ENCODE data around the gene TMEM91. TPM values are rescaled to one million over a fixed set of nuclear protein-coding genes. Genes with fewer than 3 reads are reported as not detected.
"Not testable (repeated sequence)": the region's sequence is repeated elsewhere in the genome, so short reads cannot be mapped to it uniquely, and the experiment has no call there.

Gene TMEM91
- total RNA-seq, 2 donors from 2014 or later = 5.0 to 8.5 TPM

DNA sequence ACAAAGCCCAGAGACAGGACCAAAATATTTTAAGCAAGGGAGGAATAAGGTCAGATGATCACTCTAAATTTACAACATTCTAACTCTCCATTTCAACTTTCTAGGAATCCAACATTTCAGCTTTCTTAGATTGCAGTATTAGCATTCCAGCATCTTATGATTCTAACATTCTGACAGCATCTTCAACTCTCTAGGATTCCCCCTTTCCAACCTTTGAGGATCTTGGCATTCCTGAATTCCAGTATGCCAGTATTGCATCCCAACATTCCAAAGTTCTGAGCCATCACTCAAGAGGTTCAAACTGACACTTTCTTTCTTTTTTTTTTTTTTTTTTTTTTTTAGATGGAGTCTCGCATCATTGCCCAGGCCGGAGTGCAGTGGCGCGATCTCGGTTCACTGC, 36.4 kb upstream of the TMEM91 start:
- Histone ChIP-seq H3K9me3 (no peaks in the 10 kb centered on the region), H3K4me3 (no peak overlapping the region), H3K36me3 (peaks cover 24% of the 10 kb centered on the region), H3K4me1 (no peaks in the 10 kb centered on the region), H3K27me3 (no peaks in the 10 kb centered on the region), H3K27ac (no peak overlapping the region)
- TF ChIP-seq, protein P1, sequence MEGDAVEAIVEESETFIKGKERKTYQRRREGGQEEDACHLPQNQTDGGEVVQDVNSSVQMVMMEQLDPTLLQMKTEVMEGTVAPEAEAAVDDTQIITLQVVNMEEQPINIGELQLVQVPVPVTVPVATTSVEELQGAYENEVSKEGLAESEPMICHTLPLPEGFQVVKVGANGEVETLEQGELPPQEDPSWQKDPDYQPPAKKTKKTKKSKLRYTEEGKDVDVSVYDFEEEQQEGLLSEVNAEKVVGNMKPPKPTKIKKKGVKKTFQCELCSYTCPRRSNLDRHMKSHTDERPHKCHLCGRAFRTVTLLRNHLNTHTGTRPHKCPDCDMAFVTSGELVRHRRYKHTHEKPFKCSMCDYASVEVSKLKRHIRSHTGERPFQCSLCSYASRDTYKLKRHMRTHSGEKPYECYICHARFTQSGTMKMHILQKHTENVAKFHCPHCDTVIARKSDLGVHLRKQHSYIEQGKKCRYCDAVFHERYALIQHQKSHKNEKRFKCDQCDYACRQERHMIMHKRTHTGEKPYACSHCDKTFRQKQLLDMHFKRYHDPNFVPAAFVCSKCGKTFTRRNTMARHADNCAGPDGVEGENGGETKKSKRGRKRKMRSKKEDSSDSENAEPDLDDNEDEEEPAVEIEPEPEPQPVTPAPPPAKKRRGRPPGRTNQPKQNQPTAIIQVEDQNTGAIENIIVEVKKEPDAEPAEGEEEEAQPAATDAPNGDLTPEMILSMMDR (IDR thresholded peaks at IDR 0.05) = no peak
- DNase-seq (ENCODE audit: low spot score) = no peak

DNA sequence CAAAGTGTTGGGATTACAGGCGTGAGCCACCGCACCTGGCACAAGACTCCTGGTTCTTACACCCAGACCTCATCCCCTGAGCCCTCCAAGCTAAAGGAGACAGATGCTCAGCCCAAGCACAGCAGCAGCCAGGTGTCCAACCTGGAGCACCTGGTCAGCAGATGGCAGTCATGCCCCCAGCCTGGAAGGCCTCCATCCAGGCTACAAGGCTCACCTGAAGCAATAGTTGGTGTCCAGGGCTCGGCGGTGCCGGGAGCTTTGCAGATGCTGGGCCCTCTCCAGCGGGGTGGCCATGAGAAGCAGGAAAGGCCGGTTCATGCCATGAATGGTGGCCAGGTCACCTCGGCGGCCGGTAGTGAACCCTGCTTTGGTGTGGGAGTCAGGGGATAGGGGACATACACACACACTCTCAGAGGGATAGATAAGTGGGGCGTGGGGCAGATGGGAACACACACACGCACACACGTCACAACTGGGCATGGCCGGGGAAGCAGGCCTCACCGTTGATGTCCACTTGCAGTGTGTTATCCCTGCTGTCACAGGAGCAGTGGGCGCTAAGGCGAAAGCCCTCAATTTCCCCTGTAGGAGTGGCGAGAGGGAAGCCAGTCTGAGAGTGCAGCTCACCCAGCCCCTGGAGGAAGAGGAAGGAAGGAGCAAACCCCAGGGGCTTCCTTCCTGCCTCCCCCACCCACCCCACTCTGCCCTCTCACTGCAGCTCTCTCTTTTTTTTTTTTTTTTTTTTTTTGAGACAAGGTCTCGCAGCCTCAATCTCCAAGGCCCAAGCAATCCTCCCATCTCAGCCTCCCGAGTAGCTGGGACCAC, 34.5 kb upstream of the TMEM91 start:
- Histone ChIP-seq H3K9me3 (no peaks in the 10 kb centered on the region), H3K27me3 (no peaks in the 10 kb centered on the region), H3K36me3 (peaks cover 17% of the 10 kb centered on the region), H3K27ac (no peak overlapping the region), H3K4me3 (no peak overlapping the region), H3K4me1 (no peaks in the 10 kb centered on the region)
- no peak for DNase-seq (ENCODE audit: low spot score)
- TF ChIP-seq, protein P1 (IDR thresholded peaks at IDR 0.05) = no peak

DNA sequence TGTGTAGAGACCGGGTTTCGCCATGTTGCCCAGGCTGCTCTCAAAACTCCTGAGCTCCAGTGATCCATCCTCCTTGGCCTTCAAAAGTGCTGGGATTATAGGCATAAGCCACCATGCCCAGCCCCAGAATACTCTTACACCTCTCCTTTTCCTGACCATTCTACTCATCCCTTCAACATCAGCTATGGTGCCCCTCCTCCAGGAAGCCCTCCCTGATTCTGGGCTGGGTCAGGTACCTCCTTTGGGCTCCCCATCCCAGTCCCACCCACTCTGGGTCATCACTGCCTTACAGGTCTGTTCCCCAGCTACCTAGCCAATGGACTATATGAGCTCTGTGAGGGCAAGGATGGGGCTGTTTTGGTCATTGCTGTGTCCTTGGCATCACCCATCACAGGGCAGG, 32.2 kb upstream of the TMEM91 start:
- Histone ChIP-seq H3K4me3 (no peak overlapping the region), H3K9me3 (no peaks in the 10 kb centered on the region), H3K27me3 (no peaks in the 10 kb centered on the region), H3K4me1 (peaks cover 0 to under 1% of the 10 kb centered on the region in 2 donors), H3K36me3 (peaks cover 23% of the 10 kb centered on the region), H3K27ac (no peak overlapping the region)
- no peak for DNase-seq (ENCODE audit: low spot score)
- TF ChIP-seq, protein P1 (IDR thresholded peaks at IDR 0.05) = no peak

DNA sequence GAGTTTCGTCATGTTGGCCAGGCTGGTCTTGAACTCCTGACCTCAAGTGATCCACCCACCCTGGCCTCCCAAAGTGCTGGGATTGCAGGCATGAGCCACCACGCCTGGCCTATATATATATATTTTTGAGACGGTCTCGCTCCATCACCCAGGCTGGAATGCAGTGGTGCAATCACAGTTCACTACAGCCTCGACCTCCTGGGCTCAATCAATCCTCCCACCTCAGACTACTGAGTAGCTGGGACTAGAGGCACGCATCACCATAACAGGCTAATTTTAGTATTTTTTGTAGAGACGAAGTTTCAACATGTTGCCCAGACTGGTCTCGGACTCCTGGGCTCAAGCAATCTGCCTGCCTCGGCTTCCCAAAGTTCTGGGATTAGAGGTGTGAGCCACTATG, 29.4 kb upstream of the TMEM91 start:
- peaks cover 0 to 22% of the 10 kb centered on the region in 2 donors for H3K4me1 ChIP-seq

DNA sequence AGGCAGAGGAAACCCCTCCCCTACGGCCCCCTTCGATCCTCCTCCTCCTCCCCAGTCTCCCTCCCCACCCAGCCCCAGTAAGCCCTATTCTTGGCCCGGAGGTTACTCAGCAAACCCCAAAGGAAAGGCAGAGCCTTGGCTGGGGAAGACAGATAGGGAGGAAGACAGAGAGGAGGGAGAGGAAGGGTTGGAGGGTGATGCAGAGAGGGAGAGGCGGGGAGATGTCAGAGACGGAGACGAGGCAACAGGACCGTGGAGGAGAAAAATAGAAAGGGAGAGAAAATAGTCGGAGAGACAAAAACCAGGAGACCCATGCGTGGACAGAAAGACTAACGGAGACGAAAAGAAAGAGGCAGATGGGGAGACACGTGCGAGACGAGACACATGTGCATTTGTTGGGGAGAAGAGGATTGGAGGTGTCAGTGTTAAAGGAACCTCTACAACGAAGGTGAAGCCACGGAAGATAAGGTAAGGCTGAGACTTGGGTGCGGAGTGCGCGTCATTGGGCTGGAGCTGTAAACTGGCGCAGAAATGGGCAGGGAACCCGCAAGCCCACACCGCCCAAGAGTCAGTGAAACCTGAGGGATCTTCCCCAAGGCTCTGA, 25.5 kb upstream of the TMEM91 start:
- Histone ChIP-seq H3K4me1 (peaks cover 0 to 46% of the 10 kb centered on the region in 2 donors), H3K9me3 (no peaks in the 10 kb centered on the region), H3K27me3 (no peaks in the 10 kb centered on the region), H3K27ac (peak overlapping the region; percentile 93 to 95), H3K4me3 (peak overlapping the region; percentile 84 to 88), H3K36me3 (peaks cover 7% of the 10 kb centered on the region)
- TF ChIP-seq, protein P1 (IDR thresholded peaks at IDR 0.05) = no peak
- no peak for DNase-seq (ENCODE audit: low spot score)

More for the DNA sequence above, 29.4 kb upstream of the TMEM91 start:
- H3K36me3 ChIP-seq = peaks cover 23% of the 10 kb centered on the region
- not testable (repeated sequence) for H3K9me3 ChIP-seq; H3K4me3 ChIP-seq; H3K27me3 ChIP-seq; DNase-seq (ENCODE audit: low spot score); H3K27ac ChIP-seq

Measured in right atrium auricular region (tissue), 2 donors.